Natural killer cell (primary cell): ENCODE results near the gene PCCA. TPM values are rescaled to one million over a fixed set of nuclear protein-coding genes. Genes with fewer than 3 reads are reported as not detected.

Experiments
- ATAC-seq, 3 donors: fragments of 150-1000 bp in 2 of 3; fragments of 200-7000 bp in 1 of 3; cut with Tn5 transposase; 1 replicate in 1 of 3; 2 replicates in 2 of 3; pipeline ENCODE4 v1.10.0; 2021; ENCODE audit warnings: mild to moderate bottlenecking in 2 of 3, moderate library complexity in 2 of 3
- DNase-seq, 2 donors: peaks; one replicate each; pipeline versions ENCODE4 v3.0.0 to v3.0.0-alpha.2; 2013 to 2021; ENCODE audit warnings: mixed read lengths in 1 of 2
- H3K27ac ChIP-seq: one replicate; pipeline ENCODE4 v1.5.1; 2013; ENCODE audit warnings: mild to moderate bottlenecking, low read length
- H3K27me3 ChIP-seq: one replicate; pipeline ENCODE4 v1.6.1; 2013; ENCODE audit warnings: low read length; ENCODE audit not compliant: control insufficient read depth, insufficient read depth
- H3K36me3 ChIP-seq: one replicate; pipeline ENCODE4 v1.6.1; 2013; ENCODE audit warnings: low read length; ENCODE audit not compliant: control insufficient read depth, insufficient read depth
- H3K4me1 ChIP-seq: one replicate; pipeline ENCODE4 v1.6.1; 2013; ENCODE audit warnings: low read length; ENCODE audit not compliant: control insufficient read depth, insufficient read depth
- H3K4me3 ChIP-seq: one replicate; pipeline ENCODE4 v1.5.1; 2013; ENCODE audit warnings: low read length
- H3K9me3 ChIP-seq: one replicate; pipeline ENCODE4 v1.6.1; 2013; ENCODE audit warnings: low read length; ENCODE audit not compliant: control insufficient read depth, insufficient read depth
- H3K27ac Mint-ChIP-seq, 2 donors: one replicate each; pipeline ENCODE4 v1.8.0; 2022; ENCODE audit warnings: mild to moderate bottlenecking in 2 of 2, mixed read lengths in 2 of 2, moderate library complexity in 1 of 2
- H3K27me3 Mint-ChIP-seq, 2 donors: one replicate each; pipeline ENCODE4 v1.8.0; 2022; ENCODE audit warnings: low read depth in 2 of 2, mixed read lengths in 2 of 2
- H3K36me3 Mint-ChIP-seq: one replicate; pipeline ENCODE4 v1.8.0; 2022; ENCODE audit warnings: mixed read lengths
- H3K4me1 Mint-ChIP-seq, 2 donors: one replicate each; pipeline ENCODE4 v1.8.0; 2022; ENCODE audit warnings: mixed read lengths in 2 of 2
- H3K4me3 Mint-ChIP-seq: one replicate; pipeline ENCODE4 v1.8.0; 2022; ENCODE audit warnings: mild to moderate bottlenecking, moderate library complexity, mixed read lengths
- H3K9me3 Mint-ChIP-seq, 2 donors: one replicate each; pipeline ENCODE4 v1.8.0; 2022; ENCODE audit warnings: mixed read lengths in 2 of 2
- WGBS: methylation state at CpG from one replicate; pipeline ENCODE4 v1.1.7; 2013; ENCODE audit warnings: missing lambda C conversion rate; ENCODE audit not compliant: insufficient coverage; 5-methylcytosine and 5-hydroxymethylcytosine counted together
- intact Hi-C: fragments of 100-400 bp; cut with micrococcal nuclease; formaldehyde crosslinking; loops from one replicate; pipeline ENCODE4 v1.14.2; 2022
- total RNA-seq, 4 donors: library from RNA; stranded (reverse); fragments of 120-200 nt in 1 of 4; gene quantifications; one replicate each; pipeline versions ENCODE4 v1.2.3 to v1.2.4, GENCODE V29; 2013 to 2022
- TF ChIP-seq, protein P1 (sequence below): fragments of 200-600 bp; IDR thresholded peaks from one replicate; pipeline ENCODE4 v1.8.0; 2022; ENCODE audit warnings: antibody characterized with exemption

The PCCA gene
- total RNA-seq, 3 donors from 2014 or later (not counting 1 experiment from before 2014, with no cell fraction given), result 25.5 to 28.5 (median 28.2) TPM

DNA sequence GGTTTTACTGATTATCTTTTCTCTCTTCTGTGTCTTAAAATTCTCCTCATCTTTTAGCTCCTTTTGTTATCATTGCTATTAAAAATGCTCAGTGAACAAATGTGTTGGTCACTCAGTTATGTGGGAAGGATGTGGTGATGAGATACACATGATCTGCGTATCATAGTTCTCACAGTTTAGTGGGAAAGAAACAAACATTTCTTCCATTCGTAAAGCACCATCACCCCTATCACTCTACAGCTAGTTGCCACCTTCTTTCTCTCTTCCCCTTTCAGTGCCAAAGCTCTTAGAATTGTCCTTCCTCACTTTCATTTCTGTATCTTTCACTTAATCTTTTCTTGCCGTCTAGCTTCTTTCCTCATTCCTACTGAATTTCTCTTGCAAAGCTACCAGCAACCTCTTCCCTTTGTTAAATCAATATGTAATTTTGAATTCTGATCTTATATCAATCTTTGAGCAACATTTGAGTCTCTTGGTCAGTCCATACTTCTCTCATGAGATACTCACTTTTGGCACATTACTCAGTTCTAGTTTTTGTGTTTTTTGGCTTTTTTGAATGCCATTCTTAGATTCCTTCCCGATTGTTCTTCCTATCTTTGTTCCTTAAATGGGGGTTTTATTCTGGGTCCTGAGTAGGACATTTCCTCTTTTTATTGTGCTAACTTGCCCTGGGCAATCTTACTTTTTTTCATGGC, 122.3 kb downstream of the PCCA start:
- Histone ChIP-seq H3K36me3 (no peaks in the 10 kb centered on the region), H3K27me3 (no peaks in the 10 kb centered on the region), H3K27ac (no peak overlapping the region), H3K9me3 (no peaks in the 10 kb centered on the region), H3K4me3 (no peak overlapping the region), H3K4me1 (no peaks in the 10 kb centered on the region)
- intact Hi-C loops, result no loop called here
- no peaks in the 10 kb centered on the region for H3K27me3 Mint-ChIP-seq
- no peak for DNase-seq
- TF ChIP-seq, protein P1, sequence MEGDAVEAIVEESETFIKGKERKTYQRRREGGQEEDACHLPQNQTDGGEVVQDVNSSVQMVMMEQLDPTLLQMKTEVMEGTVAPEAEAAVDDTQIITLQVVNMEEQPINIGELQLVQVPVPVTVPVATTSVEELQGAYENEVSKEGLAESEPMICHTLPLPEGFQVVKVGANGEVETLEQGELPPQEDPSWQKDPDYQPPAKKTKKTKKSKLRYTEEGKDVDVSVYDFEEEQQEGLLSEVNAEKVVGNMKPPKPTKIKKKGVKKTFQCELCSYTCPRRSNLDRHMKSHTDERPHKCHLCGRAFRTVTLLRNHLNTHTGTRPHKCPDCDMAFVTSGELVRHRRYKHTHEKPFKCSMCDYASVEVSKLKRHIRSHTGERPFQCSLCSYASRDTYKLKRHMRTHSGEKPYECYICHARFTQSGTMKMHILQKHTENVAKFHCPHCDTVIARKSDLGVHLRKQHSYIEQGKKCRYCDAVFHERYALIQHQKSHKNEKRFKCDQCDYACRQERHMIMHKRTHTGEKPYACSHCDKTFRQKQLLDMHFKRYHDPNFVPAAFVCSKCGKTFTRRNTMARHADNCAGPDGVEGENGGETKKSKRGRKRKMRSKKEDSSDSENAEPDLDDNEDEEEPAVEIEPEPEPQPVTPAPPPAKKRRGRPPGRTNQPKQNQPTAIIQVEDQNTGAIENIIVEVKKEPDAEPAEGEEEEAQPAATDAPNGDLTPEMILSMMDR, result no peak
- H3K27ac Mint-ChIP-seq, result no peak overlapping the region
- WGBS, result 87% methylated on average over 4 of the region's 4 CpGs
- no peaks in the 10 kb centered on the region for H3K9me3 Mint-ChIP-seq
- H3K36me3 Mint-ChIP-seq, result peaks cover 9% of the 10 kb centered on the region
- ATAC-seq, result no peak
- H3K4me1 Mint-ChIP-seq, result peaks cover 6 to 10% of the 10 kb centered on the region in 2 donors
- no peak overlapping the region for H3K4me3 Mint-ChIP-seq

DNA sequence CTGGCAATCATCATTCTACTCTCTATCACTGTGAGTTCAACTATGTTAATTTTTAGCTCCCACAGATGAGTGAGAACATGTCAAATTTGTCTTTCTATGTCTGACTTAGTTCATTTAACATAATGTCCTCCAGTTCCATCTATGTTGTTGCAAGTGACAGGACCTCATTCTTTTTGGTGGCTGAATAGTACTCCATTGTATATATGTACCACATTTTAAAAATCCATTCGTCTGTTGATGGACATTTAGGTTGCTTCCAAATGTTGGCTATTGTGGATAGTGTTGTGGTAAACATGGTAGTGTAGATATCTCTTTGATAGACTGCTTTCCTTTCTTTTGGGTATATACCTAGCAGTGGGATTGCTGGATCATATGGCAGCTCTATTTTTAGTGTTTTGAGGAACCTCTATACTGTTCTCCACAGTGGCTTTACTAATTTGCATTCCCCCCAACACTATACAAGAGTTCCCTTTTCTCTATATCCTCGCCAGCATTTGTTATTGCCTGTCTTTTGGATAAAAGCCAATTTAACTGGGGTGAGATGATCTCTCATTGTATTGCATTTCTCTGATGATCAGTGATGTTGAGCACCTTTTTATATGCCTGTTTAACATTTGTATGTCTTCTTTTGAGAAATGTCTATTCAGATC, 124.1 kb downstream of the PCCA start:
- Mint-ChIP-seq H3K9me3 (no peaks in the 10 kb centered on the region), H3K4me3 (no peak overlapping the region), H3K27ac (no peak overlapping the region), H3K36me3 (peaks cover 9% of the 10 kb centered on the region), H3K4me1 (peaks cover 6 to 10% of the 10 kb centered on the region in 2 donors), H3K27me3 (no peaks in the 10 kb centered on the region)
- no peak for DNase-seq
- TF ChIP-seq, protein P1, result no peak
- Histone ChIP-seq H3K36me3 (no peaks in the 10 kb centered on the region), H3K4me3 (no peak overlapping the region), H3K9me3 (no peaks in the 10 kb centered on the region), H3K27me3 (no peaks in the 10 kb centered on the region), H3K4me1 (no peaks in the 10 kb centered on the region), H3K27ac (no peak overlapping the region)
- 100% methylated on average over 1 of the region's 2 CpGs for WGBS
- ATAC-seq, result no peak
- intact Hi-C loops, result no loop called here

DNA sequence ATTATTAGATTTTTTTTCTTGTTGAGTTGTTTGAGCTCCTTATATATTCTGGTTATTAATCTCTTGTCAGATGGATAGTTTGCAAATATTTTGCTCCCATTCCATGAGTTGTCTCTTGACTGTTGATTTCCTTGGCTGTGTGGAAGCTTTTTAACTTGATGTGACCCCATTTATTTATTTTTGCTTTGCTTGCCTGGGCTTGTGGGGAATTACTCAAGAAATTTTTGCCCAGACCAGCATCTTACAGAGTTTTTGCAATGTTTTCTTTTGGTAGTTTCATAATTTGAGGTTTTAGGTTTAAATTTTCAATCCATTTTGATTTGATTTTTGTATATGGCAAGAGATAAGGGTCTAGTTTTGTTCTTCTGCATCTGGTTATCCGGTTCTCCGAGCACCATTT, 124.7 kb downstream of the PCCA start:
- Mint-ChIP-seq H3K27me3 (no peaks in the 10 kb centered on the region), H3K27ac (no peak overlapping the region), H3K4me3 (no peak overlapping the region), H3K4me1 (peaks cover 6 to 10% of the 10 kb centered on the region in 2 donors), H3K9me3 (no peaks in the 10 kb centered on the region), H3K36me3 (peaks cover 9% of the 10 kb centered on the region)
- 100% methylated on average over 2 of the region's 2 CpGs for WGBS
- ATAC-seq (no peak), DNase-seq (no peak)
- no peaks in the 10 kb centered on the region for H3K27me3 ChIP-seq
- H3K36me3 ChIP-seq, result no peaks in the 10 kb centered on the region
- H3K27ac ChIP-seq, result no peak overlapping the region
- no peak overlapping the region for H3K4me3 ChIP-seq
- TF ChIP-seq, protein P1, result no peak
- no peaks in the 10 kb centered on the region for H3K4me1 ChIP-seq
- intact Hi-C loops, result no loop called here
- H3K9me3 ChIP-seq, result no peaks in the 10 kb centered on the region
